ENCODE measurements around the gene FAF1.

The FAF1 gene

DNA sequence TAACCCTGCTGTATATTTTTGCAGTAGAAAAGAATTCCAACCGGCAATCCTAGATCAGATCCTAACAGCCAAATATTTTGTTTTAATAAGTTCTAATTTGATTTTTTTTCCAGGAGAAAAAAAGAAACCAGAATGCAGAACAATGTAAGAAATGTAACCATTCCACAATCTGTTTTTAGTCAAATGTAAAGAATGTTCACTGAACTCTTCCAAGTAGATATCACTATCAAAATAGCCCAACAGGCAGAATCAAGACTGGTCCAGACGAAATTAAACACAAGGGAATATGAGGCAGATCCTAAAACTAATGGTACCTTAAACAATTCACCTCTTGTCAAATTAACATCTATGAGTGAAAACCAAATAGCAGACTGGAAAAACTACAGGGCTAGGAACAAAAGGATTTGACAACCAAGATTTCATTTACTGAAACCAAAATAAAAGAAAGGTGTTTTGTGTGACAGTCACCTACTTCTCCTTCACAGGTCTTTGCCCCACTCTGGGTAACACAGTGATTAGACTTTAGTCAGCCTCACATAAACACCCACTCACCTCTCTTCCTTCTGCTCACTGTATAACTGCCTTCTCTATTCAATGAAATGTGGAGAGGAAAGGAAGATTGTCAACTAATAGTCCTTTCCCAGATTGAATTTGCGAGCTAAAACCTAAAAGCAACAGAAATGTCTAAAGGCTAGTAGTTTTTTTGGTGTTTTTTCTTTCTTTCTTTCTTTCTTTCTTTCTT lies 137.9 kb downstream of the FAF1 start:
- Histone ChIP-seq H3K27ac (no peak overlapping the region), H3K4me3 (ENCODE audit: low read depth, low read length) (no peak overlapping the region), H3K36me3 (no peaks in the 10 kb centered on the region), H3K27me3 (ENCODE audit: insufficient read depth, low read depth, severe bottlenecking) (no peaks in the 10 kb centered on the region), H3K9me3 (ENCODE audit: severe bottlenecking) (no peaks in the 10 kb centered on the region)
- DNase-seq, result no peak
- TF ChIP-seq, protein P1, sequence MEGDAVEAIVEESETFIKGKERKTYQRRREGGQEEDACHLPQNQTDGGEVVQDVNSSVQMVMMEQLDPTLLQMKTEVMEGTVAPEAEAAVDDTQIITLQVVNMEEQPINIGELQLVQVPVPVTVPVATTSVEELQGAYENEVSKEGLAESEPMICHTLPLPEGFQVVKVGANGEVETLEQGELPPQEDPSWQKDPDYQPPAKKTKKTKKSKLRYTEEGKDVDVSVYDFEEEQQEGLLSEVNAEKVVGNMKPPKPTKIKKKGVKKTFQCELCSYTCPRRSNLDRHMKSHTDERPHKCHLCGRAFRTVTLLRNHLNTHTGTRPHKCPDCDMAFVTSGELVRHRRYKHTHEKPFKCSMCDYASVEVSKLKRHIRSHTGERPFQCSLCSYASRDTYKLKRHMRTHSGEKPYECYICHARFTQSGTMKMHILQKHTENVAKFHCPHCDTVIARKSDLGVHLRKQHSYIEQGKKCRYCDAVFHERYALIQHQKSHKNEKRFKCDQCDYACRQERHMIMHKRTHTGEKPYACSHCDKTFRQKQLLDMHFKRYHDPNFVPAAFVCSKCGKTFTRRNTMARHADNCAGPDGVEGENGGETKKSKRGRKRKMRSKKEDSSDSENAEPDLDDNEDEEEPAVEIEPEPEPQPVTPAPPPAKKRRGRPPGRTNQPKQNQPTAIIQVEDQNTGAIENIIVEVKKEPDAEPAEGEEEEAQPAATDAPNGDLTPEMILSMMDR (IDR thresholded peaks at IDR 0.05; ENCODE audit: low read depth, low read length), result no peak

DNA sequence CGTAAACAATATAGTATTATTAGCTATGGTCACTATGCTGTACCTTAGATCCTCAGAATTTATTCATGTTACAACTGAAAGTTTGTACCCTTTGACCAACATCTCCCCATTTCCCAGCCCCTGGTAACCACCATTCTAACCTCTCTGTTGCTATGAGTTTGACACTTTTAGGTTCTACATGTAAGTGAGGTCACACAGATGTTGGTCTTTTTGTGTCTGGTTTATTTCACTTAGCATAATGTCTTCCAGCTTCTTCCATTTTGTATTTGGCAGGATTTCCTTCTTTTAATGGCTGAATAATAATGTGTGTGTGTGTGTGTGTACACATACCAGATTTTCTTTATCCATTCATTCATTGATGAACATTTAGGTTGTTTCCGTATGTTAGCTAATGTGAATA lies 139.5 kb downstream of the FAF1 start:
- Histone ChIP-seq H3K4me3 (ENCODE audit: low read depth, low read length) (no peak overlapping the region), H3K9me3 (ENCODE audit: severe bottlenecking) (no peaks in the 10 kb centered on the region), H3K27me3 (ENCODE audit: insufficient read depth, low read depth, severe bottlenecking) (no peaks in the 10 kb centered on the region), H3K36me3 (no peaks in the 10 kb centered on the region), H3K27ac (no peak overlapping the region)
- DNase-seq, result no peak
- TF ChIP-seq, protein P1 (IDR thresholded peaks at IDR 0.05; ENCODE audit: low read depth, low read length), result no peak

DNA sequence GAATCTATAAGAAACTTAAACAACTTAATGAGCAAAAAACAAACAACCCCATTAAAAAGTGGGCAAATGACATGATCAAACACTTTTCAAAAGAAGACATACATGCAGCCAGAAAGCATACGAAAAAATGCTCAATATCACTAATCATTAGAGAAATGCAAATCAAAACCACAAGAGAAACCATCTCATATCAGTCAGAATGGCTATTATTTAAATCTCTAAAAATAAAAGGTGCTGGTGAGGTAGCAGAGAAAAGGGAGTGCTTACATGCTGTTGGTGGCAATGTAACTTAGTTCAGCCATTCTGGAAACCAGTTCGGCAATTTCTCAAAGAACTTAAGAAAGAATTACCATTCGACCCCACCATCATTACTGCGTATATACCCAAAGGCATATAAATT lies 147.7 kb downstream of the FAF1 start:
- no peaks in the 10 kb centered on the region for H3K27me3 ChIP-seq (ENCODE audit: insufficient read depth, low read depth, severe bottlenecking)
- no peak for DNase-seq
- TF ChIP-seq, protein P1 (IDR thresholded peaks at IDR 0.05; ENCODE audit: low read depth, low read length), result no peak
- H3K9me3 ChIP-seq (ENCODE audit: severe bottlenecking), result no peaks in the 10 kb centered on the region
- no peak overlapping the region for H3K27ac ChIP-seq
- no peak overlapping the region for H3K4me3 ChIP-seq (ENCODE audit: low read depth, low read length)
- no peaks in the 10 kb centered on the region for H3K36me3 ChIP-seq

DNA sequence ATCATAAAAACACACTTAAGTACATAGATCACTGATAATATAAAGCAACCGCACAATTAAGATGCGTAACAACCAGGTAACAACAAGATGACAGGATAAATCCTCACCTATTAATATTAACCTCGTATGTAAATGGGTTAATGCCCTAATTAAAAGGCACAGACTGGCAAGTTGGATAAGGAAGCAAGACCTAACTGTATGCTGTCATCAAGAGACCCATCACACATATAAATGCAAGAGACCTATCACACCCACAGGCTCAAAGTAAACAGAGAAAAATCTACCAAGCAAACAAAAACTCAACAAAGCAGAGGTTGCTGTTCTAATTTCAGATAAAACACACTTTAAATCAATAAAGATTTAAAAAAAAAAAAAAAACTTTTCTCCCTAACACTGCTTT lies 151.8 kb downstream of the FAF1 start:
- Histone ChIP-seq H3K27me3 (ENCODE audit: insufficient read depth, low read depth, severe bottlenecking) (no peaks in the 10 kb centered on the region), H3K4me3 (ENCODE audit: low read depth, low read length) (no peak overlapping the region), H3K36me3 (no peaks in the 10 kb centered on the region), H3K9me3 (ENCODE audit: severe bottlenecking) (no peaks in the 10 kb centered on the region), H3K27ac (no peak overlapping the region)
- TF ChIP-seq, protein P1 (IDR thresholded peaks at IDR 0.05; ENCODE audit: low read depth, low read length), result no peak
- DNase-seq, result no peak

DNA sequence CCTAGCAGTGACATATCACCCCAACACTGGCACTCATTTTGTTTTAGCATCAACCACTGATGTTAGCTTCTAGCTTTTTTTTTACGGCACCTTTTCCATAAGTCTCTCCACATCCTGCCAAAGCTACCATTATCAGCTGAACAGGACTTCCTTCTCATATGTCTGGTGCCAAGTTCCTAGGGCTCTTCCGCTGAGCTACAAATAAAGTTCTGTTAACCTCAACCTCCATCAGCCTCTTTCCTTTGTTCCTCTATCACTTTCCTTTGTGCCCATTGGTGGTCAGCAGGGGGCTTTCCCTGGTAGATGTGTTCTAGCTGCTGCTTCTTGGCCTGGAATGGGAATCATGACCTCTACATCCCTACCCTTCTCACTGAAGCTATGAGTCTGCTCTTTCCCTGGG lies 163.8 kb downstream of the FAF1 start:
- no peak for DNase-seq
- H3K9me3 ChIP-seq (ENCODE audit: severe bottlenecking), result no peaks in the 10 kb centered on the region
- TF ChIP-seq, protein P1 (IDR thresholded peaks at IDR 0.05; ENCODE audit: low read depth, low read length), result no peak
- no peaks in the 10 kb centered on the region for H3K27me3 ChIP-seq (ENCODE audit: insufficient read depth, low read depth, severe bottlenecking)
- no peaks in the 10 kb centered on the region; the same call in none of the 2 replicates for H3K36me3 ChIP-seq
- no peak overlapping the region for H3K4me3 ChIP-seq (ENCODE audit: low read depth, low read length)
- H3K27ac ChIP-seq, result no peak overlapping the region

DNA sequence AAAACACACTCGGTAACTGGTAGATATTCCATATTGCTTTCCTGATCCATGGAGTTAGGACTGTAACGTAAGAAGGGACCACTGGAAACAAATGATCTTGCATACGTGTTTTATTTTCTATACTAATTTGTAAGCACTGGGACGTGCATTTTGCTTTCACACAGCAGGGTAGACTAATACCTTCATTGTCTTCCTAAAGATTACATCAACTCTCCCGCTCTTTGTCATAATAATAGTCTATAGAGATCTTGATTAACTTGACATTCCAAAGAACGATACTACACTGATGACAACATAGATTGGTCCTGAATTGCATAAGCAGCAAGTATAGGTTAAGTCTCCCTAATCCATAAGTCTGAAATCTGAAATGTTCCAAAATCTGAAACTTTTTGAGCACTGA lies 166.5 kb downstream of the FAF1 start:
- H3K4me3 ChIP-seq (ENCODE audit: low read depth, low read length), result no peak overlapping the region
- H3K27ac ChIP-seq, result no peak overlapping the region
- H3K36me3 ChIP-seq, result no peaks in the 10 kb centered on the region; the same call in 1 of the 2 replicates
- no peaks in the 10 kb centered on the region for H3K9me3 ChIP-seq (ENCODE audit: severe bottlenecking)
- DNase-seq, result no peak
- no peaks in the 10 kb centered on the region for H3K27me3 ChIP-seq (ENCODE audit: insufficient read depth, low read depth, severe bottlenecking)
- TF ChIP-seq, protein P1 (IDR thresholded peaks at IDR 0.05; ENCODE audit: low read depth, low read length), result no peak
